HG02759 (cell line): Measurements from ENCODE around the gene SAMD15.
"Not testable (repeated sequence)": the region's sequence is repeated elsewhere in the genome, so short reads cannot be mapped to it uniquely, and the experiment has no call there.

Source experiments
- ATAC-seq: cut with Tn5 transposase; IDR thresholded peaks from one replicate; pipeline ENCODE4 v1.9.1; 2021; ENCODE audit warnings: mild to moderate bottlenecking, moderate library complexity; ENCODE audit not compliant: unreplicated experiment

SAMD15 gene

GRCh38 chr14:77376771-77377501 is at the start of gene SAMD15, which contains the start of gene TMED8:
TSS of gene SAMD15 (plus strand) at chr14:77377379. CDS start at chr14:77377419, 40 bp downstream.
TSS of gene TMED8 (minus strand) at chr14:77377094. CDS start at chr14:77377053, 41 bp downstream.
- ATAC-seq = peak; percentile 89

DNA sequence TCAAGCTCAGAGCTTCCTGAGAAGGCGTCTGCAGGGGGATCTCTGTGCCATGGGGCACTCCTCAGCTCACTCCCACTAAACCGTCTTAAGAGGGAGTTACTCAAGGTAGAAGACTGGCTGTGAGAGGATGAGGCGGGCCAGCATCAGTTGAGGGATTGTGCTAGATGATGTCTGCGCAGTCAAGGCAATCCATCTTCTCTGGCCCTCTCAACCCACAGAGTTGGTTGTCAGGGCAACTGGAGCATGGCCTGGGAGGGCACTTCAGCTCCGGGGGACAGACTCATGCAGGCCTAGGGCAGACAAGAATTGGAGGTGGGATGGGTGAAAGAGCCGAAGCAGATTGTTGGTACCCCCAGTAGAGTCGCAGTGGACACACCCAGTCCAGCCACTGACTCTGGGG is 47.3 kb upstream of the SAMD15 start:
- no peak for ATAC-seq

DNA sequence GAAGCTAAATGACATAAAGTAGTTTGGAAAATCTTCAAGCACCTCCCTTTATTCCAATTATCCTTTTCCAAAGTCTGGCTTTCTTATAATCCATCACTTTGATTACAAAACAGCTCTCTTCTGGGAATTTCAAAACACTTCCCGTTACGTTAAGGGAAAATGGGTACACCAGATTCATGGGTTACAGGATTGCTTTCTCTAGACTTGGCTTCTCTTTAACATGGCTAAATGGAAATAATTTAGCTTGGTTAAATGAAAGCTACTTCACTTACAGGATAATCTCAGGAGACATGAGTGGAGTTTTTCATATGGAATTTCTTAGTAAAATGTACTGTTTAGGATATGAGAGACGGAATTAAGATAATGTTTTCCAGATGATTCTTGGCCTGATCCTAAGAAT is 41.6 kb upstream of the SAMD15 start:
- no peak for ATAC-seq

DNA sequence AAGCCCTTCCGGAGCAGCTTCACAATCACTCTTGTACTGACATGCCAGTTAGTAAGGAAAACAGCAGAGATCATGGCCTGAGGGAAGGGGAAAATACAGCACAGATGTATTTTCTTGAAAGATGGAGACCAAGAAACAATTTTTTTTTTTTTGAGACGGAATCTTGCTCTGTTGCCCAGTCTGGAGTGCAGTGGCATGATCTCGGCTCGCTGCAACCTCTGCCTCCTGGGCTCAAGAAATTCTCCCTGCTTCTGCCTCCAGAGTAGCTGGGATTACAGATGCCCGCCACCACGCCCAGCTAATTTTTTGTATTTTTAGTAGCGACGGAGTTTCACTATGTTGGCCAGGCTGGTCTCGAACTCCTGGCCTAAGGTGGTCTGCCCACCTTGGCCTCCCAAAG is 39.9 kb upstream of the SAMD15 start:
- not testable (repeated sequence) for ATAC-seq

GRCh38 chr14:77337880-77338279 is 39.3 kb upstream of the SAMD15 start:
- ATAC-seq = no peak

DNA sequence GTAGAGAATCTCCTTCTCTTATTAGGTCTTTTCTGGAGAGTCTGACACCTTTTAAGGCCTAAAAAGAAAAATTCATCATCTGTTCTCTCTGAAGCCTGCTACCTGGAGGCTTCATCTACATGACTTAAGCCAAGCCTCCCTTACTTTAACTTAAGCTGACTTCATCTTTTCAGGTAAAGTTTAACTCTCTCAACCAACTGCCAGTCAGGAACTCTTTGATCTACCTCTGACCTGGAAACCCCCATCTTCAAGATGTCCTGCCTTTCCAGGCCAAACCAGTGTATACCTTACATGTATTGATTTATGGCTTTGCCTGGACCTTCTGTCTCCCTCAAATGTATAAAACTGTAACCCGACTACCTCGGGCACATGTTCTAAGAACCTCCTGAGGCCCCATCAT is 38.9 kb upstream of the SAMD15 start:
- no peak for ATAC-seq

GRCh38 chr14:77339407-77339806 is 37.8 kb upstream of the SAMD15 start:
- no peak for ATAC-seq

DNA sequence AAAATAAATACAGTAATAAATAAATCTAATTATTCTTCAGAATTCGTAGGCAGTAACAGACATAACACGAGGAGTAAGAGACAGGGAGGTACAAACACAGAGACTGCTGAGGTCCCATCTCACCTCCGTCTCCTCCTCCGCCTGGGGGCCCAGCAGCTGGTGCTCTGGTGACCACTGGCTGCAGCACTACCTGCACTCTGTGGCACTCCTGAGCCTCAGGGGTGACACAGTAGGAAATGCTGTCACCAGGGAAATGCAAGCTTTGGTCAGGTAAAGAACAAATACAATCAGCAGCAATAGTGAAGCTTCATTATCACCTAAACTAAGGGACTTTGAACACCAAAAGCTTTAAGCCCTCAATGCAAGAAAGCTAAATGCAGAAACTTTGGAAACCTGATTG is 36.8 kb upstream of the SAMD15 start:
- ATAC-seq = no peak

GRCh38 chr14:77342726-77343397 is 34.3 kb upstream of the SAMD15 start:
- ATAC-seq = no peak

- no peak for ATAC-seq
These were observed 33.5 kb upstream of the SAMD15 start for GRCh38 chr14:77343662-77344061.

- no peak for ATAC-seq
These were observed 32.7 kb upstream of the SAMD15 start for GRCh38 chr14:77344377-77344996.

DNA sequence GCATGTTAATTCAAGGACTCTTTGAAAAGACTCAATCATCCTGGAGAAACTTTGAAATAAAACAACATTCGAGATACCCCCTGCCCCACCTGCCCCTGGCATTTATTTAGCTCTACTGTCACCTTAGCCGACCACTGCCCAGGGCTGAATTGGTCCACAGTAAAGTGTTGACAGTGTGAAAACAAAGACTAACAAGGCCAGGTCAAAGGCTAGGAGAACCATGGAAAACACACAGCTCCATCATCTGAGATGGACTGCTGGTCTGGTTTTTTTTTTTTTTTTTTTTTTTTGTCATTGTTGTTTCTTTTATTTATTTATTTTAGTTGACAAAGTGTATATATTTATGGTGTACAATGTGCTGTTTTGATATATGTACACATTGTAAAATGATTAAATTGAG is 30.7 kb upstream of the SAMD15 start:
- no peak for ATAC-seq

DNA sequence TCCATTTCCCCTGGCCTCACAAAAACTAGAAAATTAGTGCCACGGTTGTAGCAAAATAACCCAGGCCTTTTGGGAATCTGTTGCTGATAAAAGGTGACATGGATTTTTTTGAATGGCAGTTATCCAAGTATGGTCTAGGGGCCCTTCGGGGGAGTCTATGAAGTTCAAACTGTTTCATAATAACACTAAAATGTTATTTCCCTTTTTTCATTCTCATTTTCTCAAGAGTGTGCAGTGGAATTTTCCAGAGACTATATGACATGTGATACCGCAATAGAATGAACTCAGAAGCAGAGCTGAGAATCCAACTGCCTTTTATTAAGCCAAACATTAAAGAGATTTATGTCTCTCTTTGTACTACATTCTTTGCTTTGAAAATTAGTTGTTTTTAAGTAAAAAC is 29.4 kb upstream of the SAMD15 start:
- ATAC-seq = no peak

- ATAC-seq = no peak
These were observed 23.6 kb upstream of the SAMD15 start for GRCh38 chr14:77353469-77354141.

DNA sequence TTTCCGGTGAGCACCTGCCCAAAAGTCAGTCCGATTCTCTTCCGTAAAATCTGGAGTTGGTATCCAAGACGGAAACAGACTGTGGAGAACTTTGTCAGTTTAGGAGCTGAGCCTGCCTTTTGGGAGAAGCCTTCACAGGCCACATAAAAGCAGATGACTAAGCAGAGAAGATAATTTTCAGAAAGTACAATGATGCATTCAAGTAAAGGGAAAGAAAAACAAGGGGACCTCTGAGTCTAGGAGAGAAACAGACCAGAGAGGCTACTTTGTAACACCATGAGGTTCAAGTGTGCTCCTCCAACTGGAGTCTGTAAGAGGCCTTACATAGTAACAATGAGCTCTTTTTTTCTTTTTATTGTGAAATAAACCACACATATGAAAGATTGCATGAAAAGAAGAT is 21.4 kb upstream of the SAMD15 start:
- no peak for ATAC-seq

- no peak for ATAC-seq
These were observed 20.3 kb upstream of the SAMD15 start for GRCh38 chr14:77356899-77357298.

DNA sequence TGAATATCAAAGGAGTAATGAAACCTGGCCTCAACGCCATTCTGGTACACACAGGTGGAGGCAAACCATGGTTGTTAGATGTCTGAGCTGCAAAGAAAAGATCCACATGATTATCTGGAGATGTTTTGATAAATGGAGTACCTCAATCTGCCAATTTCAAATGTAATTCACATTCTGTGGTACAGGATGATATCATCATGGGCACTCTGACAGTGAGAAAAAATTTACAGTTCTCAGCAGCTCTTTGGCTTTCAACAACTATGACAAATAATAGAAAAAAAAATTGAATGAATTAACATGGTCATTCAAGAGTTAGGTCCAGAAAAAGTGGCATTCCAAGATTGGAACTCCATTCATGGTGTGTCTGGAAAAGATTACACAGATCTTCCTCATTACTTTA is 17.6 kb upstream of the SAMD15 start:
- ATAC-seq = no peak

- ATAC-seq = peak; percentile 74
These were observed 13.0 kb upstream of the SAMD15 start for GRCh38 chr14:77364146-77364545.

- ATAC-seq = no peak
These were observed 7.9 kb upstream of the SAMD15 start for GRCh38 chr14:77369285-77369684.

DNA sequence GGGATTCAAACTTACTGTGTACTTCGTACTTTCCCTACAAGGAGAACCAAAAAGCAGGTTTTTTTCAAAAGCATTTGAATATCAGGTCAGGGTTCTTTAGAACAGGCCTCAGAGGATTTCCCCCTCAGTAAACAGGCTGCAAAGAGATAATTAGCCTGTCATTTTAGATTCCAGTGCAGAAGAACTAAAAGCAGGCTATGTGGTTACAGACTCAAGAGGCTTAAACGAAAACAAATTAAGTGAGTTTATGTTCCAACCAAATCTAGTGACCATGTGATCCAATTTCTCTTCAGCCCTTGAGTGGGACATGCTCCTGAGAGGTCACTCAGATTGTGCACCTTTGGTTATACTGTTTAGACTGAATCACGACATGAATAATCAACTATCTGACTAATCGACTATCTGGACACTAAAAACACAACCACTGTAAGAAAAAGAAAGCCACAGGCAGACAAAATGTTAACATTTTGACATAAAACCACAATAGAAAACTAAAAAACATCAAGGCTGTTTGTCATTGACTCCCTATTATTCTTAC is 4.8 kb upstream of the SAMD15 start:
- ATAC-seq = peak; percentile 29
